GM12891 (cell line): ENCODE data around the gene CABCOCO1.

Source experiments
- POLR2A ChIP-seq: IDR thresholded peaks from 2 replicates; pipeline ENCODE4 v1.6.1; 2011; ENCODE audit warnings: low read depth, low read length, control low read depth
- POLR2AphosphoS5 ChIP-seq: IDR thresholded peaks from 2 replicates; pipeline ENCODE4 v1.6.1; 2011; ENCODE audit warnings: low read depth, low read length, control low read depth
- SPI1 ChIP-seq: IDR thresholded peaks from 2 replicates; pipeline ENCODE4 v1.6.1; 2011; ENCODE audit warnings: low read depth, low read length, control low read depth
- TAF1 ChIP-seq: IDR thresholded peaks from 2 replicates; pipeline ENCODE4 v1.6.1; 2011; ENCODE audit warnings: low read depth, low read length, control low read depth

DNA sequence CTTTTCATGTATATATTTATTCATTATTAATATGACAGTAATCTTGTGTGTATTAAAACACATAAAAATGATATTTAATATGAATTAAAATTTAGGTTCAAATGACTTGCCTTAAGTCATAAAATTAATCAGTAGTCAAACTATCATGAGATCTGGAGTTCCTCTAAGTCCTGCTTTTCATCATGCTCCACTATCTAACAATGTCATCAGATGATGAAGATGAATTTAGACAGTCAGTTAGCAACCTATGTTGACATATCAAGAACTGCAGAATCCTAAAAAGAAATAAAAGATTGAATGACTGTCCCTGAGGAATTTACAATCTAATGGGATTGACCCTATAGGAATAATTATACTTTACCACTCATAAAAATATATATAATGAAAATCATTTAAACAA, 7.1 kb downstream of the CABCOCO1 start:
- no peak for TF ChIP-seq POLR2A
- no peak for TF ChIP-seq POLR2AphosphoS5
- no peak for TF ChIP-seq TAF1
- TF ChIP-seq SPI1 = no peak
